ENCODE results near the gene AGPAT4.

Gene AGPAT4

GRCh38 chr6:161166176-161166575, 107.7 kb downstream of the AGPAT4 start:
- no peak for DNase-seq (ENCODE audit: low read depth)

- DNase-seq (ENCODE audit: low read depth), result no peak
Observed at GRCh38 chr6:161164182-161164625, 109.7 kb downstream of the AGPAT4 start.

- no peak for DNase-seq (ENCODE audit: low read depth)
Observed at GRCh38 chr6:161163466-161164181, 110.2 kb downstream of the AGPAT4 start.

GRCh38 chr6:161162722-161163121, 111.1 kb downstream of the AGPAT4 start:
- no peak for DNase-seq (ENCODE audit: low read depth)

GRCh38 chr6:161161889-161162624, 111.8 kb downstream of the AGPAT4 start:
- no peak for DNase-seq (ENCODE audit: low read depth)

- DNase-seq (ENCODE audit: low read depth), result no peak
Observed at GRCh38 chr6:161161121-161161520, 112.7 kb downstream of the AGPAT4 start.

DNA sequence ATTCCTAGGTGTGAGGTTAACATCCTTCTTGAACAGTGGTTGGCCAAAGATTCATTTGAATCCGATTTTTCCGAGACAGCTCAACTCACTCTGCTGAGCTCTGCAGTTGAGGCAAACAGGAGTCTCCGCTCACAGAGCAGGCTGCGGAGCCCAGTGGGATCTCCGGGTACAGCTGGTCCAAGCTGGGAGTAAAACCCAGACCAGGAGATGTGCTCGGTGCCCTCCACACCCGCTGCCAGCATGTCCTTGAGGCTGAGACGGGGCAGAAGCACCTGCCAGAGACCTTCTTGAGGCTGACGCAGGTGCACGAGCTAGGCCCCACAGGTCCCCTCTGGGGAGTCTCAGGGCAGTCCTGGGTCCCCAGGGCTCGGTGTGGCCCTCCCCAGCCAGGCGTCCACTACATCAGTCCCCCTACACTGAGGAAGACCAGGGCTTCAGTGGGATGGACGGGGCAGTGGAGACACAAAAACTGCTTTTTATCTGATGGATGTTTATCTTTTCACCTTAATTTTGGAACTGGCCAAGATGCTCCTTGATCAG, 119.0 kb downstream of the AGPAT4 start:
- DNase-seq (ENCODE audit: low read depth), result no peak

GRCh38 chr6:161153725-161154124, 120.1 kb downstream of the AGPAT4 start:
- no peak for DNase-seq (ENCODE audit: low read depth)

GRCh38 chr6:161152907-161153662, 120.8 kb downstream of the AGPAT4 start:
- DNase-seq (ENCODE audit: low read depth), result no peak

- DNase-seq (ENCODE audit: low read depth), result no peak
Observed at GRCh38 chr6:161152527-161152862, 121.4 kb downstream of the AGPAT4 start.

DNA sequence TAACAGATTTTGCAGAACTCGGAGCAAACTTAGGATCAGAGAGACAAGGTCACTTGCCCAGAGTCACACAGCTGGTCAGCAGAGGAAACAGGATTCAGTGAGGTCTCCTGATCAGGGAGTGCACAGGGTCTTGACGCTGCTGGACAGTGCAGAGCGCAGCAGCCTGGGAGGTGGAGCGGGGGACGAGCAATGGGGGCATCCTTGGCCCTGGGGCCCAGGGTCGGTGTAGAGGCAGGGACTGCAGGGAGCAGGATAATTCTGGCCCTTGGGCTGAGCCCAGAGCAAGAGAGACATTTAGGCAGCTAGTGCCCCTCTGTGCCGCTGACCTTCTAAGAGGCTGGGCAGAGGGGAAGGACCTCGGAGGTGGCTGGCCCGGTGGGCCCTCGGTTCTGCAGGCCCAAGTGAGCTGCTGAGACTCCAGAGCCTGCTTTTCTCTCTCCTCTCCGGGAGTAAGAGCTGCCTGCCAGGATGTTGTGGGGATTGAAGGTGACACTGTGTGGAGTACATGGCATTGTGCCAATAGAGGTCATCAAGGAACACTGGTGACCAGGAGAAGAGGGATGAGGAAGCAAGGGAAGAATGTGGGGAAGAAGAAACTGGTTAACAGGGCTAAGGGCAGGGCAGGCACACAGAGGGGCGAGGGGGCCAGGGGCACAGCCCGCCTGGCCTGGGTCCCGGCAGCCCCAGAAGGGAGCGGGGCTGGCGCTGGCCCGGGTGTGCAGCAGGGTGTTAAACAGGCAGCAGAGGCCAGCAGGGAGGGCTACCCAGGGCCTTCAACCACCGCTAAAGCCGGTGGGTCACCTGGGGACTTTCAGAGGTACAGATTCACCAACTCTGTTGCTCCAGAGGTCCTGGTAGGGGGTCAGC, 122.0 kb downstream of the AGPAT4 start:
- no peak for DNase-seq (ENCODE audit: low read depth)

GRCh38 chr6:161151059-161151645, 122.7 kb downstream of the AGPAT4 start:
- no peak for DNase-seq (ENCODE audit: low read depth)

DNA sequence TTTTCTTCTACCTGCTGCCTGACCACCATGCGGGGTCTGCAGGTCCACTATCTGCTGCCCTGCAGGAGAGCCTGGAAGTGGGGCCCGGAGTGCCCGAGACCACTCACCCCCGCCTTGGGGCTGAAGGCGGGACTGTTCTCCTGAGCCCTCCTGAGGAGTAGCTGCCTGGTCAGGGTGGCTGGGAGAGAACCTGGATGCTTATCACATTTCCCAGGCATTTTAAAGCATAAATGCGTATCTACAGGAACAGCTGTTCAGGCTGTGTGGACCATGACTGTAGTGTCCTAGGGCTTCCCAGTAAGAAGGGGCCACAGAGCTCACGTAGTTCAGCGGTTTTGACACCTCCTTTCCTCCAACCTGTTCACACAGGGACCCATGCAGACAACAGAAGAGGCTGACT, 123.3 kb downstream of the AGPAT4 start:
- no peak for DNase-seq (ENCODE audit: low read depth)

DNA sequence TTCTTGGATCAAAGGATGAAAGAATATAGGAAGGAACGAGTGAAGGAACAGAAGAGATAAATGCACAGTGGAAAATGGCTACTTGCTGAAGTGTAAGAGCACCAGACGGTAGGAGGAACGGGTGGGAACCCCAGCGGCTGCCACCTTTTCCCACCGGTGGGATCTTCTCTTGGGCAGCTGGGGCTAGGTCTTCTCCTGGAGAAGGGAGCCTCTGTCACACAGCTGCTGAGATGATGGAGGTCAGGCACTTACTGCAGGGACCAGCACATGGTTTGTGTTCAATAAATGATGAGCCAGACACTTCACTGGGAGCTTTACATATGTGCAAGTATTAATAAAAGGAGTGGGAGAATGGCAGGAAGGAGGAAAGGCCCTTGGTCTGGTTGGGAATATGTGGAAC, 123.7 kb downstream of the AGPAT4 start:
- no peak for DNase-seq (ENCODE audit: low read depth)

DNA sequence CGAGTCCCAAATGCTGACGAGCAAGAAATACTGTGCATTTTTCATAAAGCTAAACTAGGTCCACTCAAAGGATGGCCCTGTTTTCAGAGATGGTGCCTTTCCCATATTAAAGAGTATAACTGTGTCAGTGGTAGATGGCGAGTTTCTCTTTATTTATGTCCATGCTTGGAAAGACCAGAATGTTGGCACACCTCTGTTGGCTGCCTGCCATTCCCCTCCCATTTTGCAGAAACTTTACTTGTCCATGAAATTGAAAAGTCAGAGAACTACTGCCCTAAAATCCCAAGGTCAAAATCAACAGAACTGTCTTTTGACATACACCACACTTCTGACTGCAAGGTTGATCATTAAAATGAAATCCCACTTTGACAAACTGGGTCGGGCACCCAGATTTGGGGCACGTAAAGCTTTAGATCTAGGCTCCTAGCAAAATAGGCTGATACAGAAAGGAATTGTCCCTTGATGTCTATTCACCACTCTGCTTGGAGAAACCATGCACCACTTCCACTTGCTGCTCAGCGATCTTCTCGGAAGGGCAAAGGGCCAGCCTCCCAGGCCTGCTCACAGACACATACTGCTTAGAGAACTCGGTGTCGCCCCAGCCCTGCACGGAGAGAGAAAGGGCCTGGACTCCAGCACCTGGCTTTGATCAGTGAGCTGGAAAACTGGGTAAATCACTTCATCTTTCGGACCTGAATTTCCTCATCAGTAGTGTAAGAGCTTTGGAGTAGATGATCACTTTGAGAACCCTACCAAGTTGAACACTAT, 130.0 kb downstream of the AGPAT4 start:
- no peak for DNase-seq (ENCODE audit: low read depth)

DNA sequence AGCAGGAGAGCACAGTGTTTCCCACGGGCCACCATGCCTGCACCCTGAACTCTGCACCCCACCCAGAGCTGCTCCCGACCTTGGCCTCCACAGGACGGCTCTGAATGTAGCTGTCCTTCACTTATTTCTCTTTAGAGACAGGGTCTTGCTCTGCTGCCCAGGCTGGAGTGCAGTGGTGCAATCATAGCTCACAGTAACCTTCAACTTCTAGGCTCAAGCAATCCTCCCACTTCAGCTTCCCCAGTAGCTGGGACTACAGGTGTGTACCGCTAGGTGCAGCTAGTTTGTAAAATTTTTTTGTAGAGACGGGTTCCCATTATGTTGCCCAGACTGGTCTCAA, 130.9 kb downstream of the AGPAT4 start:
- DNase-seq (ENCODE audit: low read depth), result no peak

GRCh38 chr6:161141173-161141572, 132.7 kb downstream of the AGPAT4 start:
- no peak for DNase-seq (ENCODE audit: low read depth)

DNA sequence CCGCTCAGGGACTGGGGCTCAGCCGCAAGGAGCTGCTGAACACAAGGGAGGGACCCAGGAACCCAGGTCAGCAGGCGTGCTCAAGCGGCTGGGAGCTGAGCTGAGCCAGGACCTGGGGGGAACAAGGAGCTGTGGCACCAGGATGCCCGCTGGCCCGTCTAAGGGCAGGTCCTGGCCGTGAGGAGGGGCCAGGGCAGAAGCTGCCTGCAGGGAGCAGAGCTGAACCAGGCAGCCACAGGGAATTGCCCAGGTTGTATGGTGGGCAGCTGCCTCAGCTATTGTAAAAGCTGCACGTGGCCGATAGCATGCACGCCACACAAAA, 133.3 kb downstream of the AGPAT4 start:
- no peak for DNase-seq (ENCODE audit: low read depth)

DNA sequence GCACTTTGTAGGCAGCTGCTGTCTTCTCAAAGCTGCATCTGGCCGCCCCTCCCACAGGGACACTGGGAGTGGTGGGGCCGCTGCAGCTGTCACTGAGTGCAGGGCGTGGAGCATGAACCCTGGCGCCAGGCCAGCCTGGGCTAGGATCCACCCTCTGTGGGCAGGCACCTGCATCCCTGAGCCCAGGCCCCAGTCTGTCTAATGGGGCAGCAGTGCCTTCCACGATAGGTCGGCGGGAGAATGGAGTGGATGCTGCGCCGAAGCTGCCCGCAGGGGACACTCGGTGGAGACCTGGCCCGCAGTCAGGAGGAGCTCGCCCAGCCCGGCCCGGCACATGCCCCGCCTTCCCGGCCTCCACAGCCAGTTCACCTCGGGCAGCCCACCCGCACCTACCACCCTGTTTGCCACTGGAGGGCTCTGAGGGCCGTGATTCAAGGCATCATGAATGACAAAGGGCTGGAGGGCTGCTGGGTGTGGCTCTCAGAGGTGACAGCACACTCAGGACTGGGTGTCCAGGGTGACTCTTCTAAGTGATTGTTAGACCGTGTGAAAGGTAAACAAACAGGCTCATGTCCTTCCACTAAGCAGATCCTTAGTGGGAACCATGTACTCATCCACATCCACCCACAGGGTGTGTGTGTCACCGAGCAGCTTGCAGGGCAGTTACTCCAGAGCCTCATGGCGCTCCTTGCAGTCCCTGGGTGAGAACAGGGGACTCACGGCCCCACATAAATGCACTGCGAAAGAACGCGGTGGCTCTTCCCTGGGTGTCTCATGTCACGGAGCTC, 133.9 kb downstream of the AGPAT4 start:
- DNase-seq (ENCODE audit: low read depth), result no peak

DNA sequence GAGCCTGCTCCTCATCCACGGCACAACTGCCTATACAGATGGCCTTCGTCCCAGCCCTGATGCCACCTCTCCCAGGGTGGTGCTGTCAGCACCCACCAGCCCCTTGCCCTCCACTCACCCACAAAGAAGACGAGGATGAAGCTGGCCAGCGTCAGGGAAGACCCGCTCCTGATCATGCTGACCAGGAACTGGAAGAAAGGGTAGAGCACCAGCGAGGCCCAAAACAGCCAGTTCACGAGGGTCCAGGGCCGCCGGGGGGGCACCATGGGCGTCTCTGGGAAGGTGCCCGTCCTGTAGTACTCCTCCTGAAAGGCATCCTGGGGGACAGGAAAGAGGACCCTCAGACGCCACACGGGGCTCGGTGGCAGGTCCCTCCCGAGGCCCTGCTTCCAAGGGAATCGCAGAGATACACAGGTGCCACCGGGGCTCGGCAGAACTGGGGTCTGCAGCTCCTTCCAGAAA, 134.5 kb downstream of the AGPAT4 start:
- DNase-seq (ENCODE audit: low read depth), result no peak
